Lower lobe of right lung (tissue), 2 donors: ENCODE measurements around the gene GAREM2. TPM values are rescaled to one million over a fixed set of nuclear protein-coding genes. Genes with fewer than 3 reads are reported as not detected.
"Not testable (repeated sequence)": the region's sequence is repeated elsewhere in the genome, so short reads cannot be mapped to it uniquely, and the experiment has no call there.

Experiments
- ATAC-seq, 2 donors: fragments of 200-7000 bp; cut with Tn5 transposase; one replicate each; pipeline ENCODE4 v1.9.1; 2020 to 2022; ENCODE audit warnings: mild to moderate bottlenecking in 2 of 2, moderate library complexity in 2 of 2
- DNase-seq: peaks from one replicate; pipeline ENCODE4 v3.0.0-alpha.2; 2020
- H3K27ac ChIP-seq: fragments of 200-600 bp; one replicate; pipeline ENCODE4 v1.8.0; 2022
- H3K27me3 ChIP-seq: fragments of 200-600 bp; one replicate; pipeline ENCODE4 v1.8.0; 2022; ENCODE audit warnings: low read depth
- H3K36me3 ChIP-seq: fragments of 200-600 bp; one replicate; pipeline ENCODE4 v1.8.0; 2022; ENCODE audit warnings: mild to moderate bottlenecking
- H3K4me1 ChIP-seq: fragments of 200-600 bp; one replicate; pipeline ENCODE4 v1.8.0; 2022
- H3K4me3 ChIP-seq: fragments of 200-600 bp; one replicate; pipeline ENCODE4 v1.8.0; 2022; ENCODE audit warnings: mild to moderate bottlenecking
- H3K9me3 ChIP-seq: fragments of 200-600 bp; one replicate; pipeline ENCODE4 v1.8.0; 2022
- intact Hi-C: fragments of 100-400 bp; cut with DNase I; formaldehyde crosslinking; loops from one replicate; pipeline ENCODE4 v1.11.0; 2022
- total RNA-seq: library from RNA; stranded (reverse); fragmentation: NEBNext Ultra II Directional; extraction: Animal tissue kit (Norgen Biotek cat#: 25700); gene quantifications from one replicate; pipeline ENCODE4 v1.2.1, GENCODE V29; 2021
- TF ChIP-seq, protein P1 (sequence below): fragments of 200-600 bp; IDR thresholded peaks from one replicate; pipeline ENCODE4 v1.8.0; 2022; ENCODE audit warnings: antibody characterized with exemption, mild to moderate bottlenecking
- donor health status: DM: no; HTN: yes; CAD: no; lungs with severe emphysema.

Gene GAREM2
- total RNA-seq, 1 donor from 2014 or later, result 2.0 TPM

DNA sequence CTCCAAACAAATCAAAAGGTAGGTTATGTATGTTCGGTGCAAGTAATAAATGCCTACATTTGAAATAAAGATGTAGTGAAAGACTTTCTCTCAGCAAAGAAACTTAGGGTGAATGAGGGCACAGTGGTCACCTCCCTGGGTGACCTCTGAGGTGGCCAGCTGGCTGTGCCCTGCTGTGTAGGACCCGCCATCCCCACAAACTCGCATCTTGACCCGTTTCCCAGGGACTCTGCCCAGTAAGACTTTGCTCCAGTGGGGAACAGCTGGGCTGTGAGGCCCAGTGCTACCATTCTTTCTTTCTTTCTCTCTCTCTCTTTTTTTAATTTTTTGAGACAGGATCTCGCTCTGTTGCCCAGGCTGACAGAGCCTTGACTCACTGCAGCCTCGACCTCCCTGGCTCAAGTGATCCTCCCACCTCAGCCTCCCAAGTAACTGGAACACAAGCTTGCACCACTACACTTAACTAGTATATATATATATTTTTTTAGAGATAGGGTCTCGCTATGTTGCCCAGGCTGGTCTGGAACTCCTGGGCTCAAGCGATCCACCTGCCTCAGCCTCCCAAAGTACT is 8.2 kb upstream of the GAREM2 start:
- TF ChIP-seq, protein P1, sequence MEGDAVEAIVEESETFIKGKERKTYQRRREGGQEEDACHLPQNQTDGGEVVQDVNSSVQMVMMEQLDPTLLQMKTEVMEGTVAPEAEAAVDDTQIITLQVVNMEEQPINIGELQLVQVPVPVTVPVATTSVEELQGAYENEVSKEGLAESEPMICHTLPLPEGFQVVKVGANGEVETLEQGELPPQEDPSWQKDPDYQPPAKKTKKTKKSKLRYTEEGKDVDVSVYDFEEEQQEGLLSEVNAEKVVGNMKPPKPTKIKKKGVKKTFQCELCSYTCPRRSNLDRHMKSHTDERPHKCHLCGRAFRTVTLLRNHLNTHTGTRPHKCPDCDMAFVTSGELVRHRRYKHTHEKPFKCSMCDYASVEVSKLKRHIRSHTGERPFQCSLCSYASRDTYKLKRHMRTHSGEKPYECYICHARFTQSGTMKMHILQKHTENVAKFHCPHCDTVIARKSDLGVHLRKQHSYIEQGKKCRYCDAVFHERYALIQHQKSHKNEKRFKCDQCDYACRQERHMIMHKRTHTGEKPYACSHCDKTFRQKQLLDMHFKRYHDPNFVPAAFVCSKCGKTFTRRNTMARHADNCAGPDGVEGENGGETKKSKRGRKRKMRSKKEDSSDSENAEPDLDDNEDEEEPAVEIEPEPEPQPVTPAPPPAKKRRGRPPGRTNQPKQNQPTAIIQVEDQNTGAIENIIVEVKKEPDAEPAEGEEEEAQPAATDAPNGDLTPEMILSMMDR, result no peak
- H3K9me3 ChIP-seq, result no peaks in the 10 kb centered on the region
- no peak for ATAC-seq
- no peak overlapping the region for H3K27ac ChIP-seq
- H3K4me1 ChIP-seq, result no peaks in the 10 kb centered on the region
- H3K4me3 ChIP-seq, result no peak overlapping the region
- DNase-seq, result peak; percentile 8
- intact Hi-C loops, result no loop called here
- no peaks in the 10 kb centered on the region for H3K27me3 ChIP-seq
- no peaks in the 10 kb centered on the region for H3K36me3 ChIP-seq

DNA sequence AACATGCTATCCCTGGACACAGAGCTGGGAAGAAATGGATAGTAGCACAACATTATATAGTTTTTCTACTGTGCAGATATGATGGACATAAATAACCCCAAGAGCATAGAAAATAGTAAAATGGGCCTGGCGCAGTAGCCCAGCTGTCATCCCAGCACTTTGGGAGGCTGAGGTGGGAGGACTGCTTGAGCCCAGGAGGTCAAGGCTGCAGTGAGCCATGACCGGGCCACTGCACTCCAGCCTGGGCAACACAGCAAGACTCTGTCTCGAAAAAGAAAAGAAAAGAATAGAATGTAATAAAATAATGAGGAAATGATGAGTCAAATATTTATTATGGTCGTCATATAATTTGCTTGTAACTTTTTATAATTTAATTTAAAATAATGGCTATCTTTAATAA is 7.5 kb upstream of the GAREM2 start:
- Histone ChIP-seq H3K36me3 (no peaks in the 10 kb centered on the region), H3K27me3 (no peaks in the 10 kb centered on the region), H3K9me3 (no peaks in the 10 kb centered on the region), H3K4me1 (no peaks in the 10 kb centered on the region), H3K27ac (no peak overlapping the region), H3K4me3 (no peak overlapping the region)
- intact Hi-C loops, result no loop called here
- DNase-seq, result peak; percentile 3
- ATAC-seq, result no peak
- TF ChIP-seq, protein P1, result no peak

DNA sequence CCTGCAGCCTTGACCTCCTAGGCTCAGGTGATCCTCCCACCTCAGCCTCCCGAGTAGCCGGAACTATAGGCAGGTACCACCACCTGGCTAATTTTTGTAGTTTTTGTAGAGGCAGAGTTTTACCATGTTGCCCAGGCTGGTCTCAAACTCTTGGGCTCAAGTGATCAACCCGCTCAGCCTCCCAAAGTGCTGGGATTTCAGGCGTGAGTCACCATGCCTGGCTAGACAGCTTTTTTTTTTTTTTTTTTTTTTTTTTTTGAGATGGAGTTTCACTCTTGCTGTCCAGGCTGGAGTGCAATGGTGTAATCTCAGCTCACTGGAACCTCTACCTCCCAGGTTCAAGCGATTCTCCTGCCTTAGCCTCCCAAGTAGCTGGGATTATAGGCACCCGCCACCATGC is 6.3 kb upstream of the GAREM2 start:
- H3K27ac ChIP-seq, H3K9me3 ChIP-seq, H3K4me3 ChIP-seq, H3K27me3 ChIP-seq, H3K36me3 ChIP-seq, intact Hi-C loops, ATAC-seq, DNase-seq, H3K4me1 ChIP-seq: not testable (repeated sequence)

DNA sequence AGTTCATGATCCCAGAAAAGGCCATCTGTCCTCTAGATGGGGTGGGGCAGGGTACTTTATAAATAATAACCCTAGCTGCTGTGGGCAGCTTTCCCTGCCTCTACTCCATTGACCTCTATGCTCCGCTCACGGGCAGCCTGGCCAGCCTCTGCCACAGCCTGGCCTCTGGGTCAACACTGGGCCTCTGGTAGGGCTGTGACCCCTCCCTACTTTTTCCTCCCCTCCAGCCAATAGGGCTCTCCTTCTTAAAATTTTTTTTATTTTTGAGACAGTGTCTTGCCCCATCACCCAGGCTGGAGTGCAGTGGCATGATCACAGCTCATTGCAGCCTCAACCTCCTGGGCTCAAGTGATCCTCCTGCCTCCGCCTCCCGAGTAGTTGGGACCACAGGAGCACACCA is 4.1 kb upstream of the GAREM2 start:
- Histone ChIP-seq H3K36me3 (no peaks in the 10 kb centered on the region), H3K4me3 (no peak overlapping the region), H3K9me3 (no peaks in the 10 kb centered on the region), H3K27me3 (peaks cover 20% of the 10 kb centered on the region), H3K4me1 (peaks cover 7% of the 10 kb centered on the region), H3K27ac (no peak overlapping the region)
- no peak for DNase-seq
- intact Hi-C loops, result no loop called here
- TF ChIP-seq, protein P1, result no peak
- ATAC-seq, result no peak

DNA sequence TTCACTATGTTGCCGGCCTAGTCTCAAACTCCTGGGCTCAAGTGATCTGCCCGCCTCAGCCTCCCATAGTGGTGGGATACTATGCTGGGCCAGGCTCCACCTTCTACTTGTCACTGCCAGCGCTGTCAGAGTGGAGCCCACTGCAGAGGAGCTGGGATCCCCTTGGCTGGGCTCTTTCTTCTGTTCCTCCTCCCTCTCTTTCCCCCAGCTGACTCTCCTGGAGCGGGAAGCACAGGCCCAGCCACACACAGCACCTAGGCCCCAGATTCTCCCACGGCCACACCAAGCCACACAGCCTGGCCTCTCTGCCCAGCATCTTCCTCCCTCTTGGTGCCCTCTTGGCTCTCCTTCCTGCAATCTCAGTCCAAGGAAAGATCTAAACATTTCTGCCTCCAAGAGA is 3.7 kb upstream of the GAREM2 start:
- Histone ChIP-seq H3K36me3 (no peaks in the 10 kb centered on the region), H3K27ac (no peak overlapping the region), H3K9me3 (no peaks in the 10 kb centered on the region), H3K4me3 (no peak overlapping the region), H3K27me3 (peaks cover 24% of the 10 kb centered on the region), H3K4me1 (peaks cover 7% of the 10 kb centered on the region)
- ATAC-seq (no peak), DNase-seq (no peak)
- intact Hi-C loops, result no loop called here
- TF ChIP-seq, protein P1, result no peak

DNA sequence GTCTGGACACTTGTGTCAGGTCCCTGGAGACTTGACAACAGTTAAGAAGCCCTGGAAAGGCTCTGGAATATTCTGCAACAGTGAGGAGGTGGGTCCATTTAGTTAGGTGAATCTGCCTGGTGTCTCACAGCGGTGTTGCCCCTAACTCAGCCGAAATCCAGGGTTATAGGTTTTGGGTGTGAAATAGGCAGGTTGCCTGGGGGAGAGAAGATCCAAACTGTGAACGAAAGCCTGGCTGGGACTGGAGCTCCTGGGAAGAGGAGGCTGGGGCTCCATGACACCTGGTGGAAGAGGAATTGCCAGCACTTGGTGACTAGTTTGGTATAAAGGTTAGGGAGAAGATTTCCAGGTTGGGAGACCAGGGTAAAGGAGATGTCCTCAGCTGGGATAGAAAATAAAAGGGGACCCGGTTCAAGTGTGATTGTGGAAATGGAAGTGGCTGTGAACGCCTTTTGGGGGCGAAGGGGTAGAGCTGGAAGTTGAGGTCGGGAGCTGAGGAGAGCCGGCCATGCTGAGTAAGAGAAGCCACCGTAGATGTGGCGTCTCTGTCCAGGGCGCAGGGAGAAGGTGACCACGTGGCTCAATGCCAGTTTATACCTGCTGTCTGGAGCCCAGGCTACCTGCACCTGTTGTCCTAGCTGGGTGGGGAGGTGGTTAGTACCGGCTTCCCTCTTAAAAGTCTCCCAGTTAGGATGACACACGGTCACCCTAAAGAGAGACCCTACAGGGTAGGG is 3.0 kb upstream of the GAREM2 start:
- intact Hi-C loops, result no loop called here
- no peaks in the 10 kb centered on the region for H3K9me3 ChIP-seq
- no peak overlapping the region for H3K4me3 ChIP-seq
- TF ChIP-seq, protein P1, result no peak
- H3K36me3 ChIP-seq, result no peaks in the 10 kb centered on the region
- ATAC-seq, result no peak
- DNase-seq, result no peak
- H3K27ac ChIP-seq, result no peak overlapping the region
- peaks cover 7% of the 10 kb centered on the region for H3K4me1 ChIP-seq
- peaks cover 30% of the 10 kb centered on the region for H3K27me3 ChIP-seq
